ENCODE results near the gene RND1. TPM values are rescaled to one million over a fixed set of nuclear protein-coding genes. Genes with fewer than 3 reads are reported as not detected.

RND1 gene
- total and polyA plus RNA-seq, 2 of the 8 experiments (the other 6 are each of a cell fraction or from before 2014, with no cell fraction given): 15.8 to 17.1 TPM

- no peak for TF ChIP-seq GABPA (IDR thresholded peaks at IDR 0.05; ENCODE audit: borderline replicate concordance, insufficient read depth, low read length)
These were observed 16.1 kb upstream of the RND1 start (continued) for GRCh38 chr12:48881686-48882314.
